Raji (cell line): ENCODE measurements around the gene CLEC4E.

Source experiments
- POLR2A ChIP-seq: IDR thresholded peaks from 2 replicates; pipeline ENCODE4 v1.6.1; 2011; ENCODE audit warnings: low read depth, low read length, control low read depth; ENCODE audit not compliant: insufficient read depth

Gene CLEC4E

DNA sequence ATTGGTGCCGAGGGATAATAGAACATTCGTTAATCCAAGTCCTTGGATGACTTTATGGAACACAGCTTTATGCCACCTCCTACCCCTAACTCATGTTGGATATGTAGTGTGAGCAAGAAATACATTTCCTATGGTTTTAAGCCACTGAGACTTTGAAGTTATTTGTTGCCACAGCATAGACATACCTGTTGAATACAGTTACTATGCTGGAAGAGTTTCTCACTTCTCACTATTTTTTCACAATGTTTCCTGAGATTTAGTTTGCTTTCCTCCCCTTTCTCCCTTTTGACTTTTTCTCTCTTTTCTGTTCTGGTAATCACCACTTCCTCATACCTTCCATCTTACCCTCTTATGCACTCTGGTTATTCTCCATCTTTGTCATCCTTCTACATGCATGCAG is 7.5 kb upstream of the CLEC4E start:
- no peak for TF ChIP-seq POLR2A

DNA sequence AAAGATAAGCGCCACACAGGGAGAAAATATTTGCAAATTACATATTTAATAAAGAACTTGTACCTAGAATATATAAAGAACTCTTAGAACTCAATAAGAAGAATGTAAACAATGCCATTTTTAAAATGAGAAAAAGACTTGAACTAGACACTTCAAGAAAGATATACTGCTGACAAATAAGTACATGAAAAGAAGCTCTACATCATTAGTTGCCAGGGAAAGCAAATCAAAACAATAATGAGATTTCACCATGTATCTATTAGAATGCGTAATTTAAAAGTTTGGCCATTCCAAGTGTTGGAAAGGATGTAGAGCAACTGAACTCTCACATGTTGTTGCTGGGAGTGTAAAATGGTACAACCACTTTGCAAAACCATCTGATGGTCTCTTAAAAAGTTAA is 6.9 kb upstream of the CLEC4E start:
- no peak for TF ChIP-seq POLR2A

DNA sequence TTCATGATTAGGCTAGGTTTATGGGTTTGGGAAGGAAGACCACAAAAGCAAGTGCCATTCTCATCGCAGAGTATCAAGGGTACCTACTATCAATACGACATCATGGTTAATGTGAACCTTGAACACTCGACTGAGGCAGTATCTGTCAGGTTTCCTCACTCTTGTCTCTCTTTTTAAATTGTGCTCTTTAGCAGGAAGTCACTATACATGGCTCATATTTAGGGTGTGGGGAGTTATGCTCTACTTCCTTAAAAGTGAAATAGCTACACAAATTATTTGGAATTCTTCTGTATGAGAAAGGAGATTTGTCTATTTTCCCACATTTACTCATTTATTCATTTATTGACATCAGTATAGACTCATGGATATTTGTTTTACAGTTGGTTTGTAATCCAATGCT is 5.9 kb upstream of the CLEC4E start:
- no peak for TF ChIP-seq POLR2A

DNA sequence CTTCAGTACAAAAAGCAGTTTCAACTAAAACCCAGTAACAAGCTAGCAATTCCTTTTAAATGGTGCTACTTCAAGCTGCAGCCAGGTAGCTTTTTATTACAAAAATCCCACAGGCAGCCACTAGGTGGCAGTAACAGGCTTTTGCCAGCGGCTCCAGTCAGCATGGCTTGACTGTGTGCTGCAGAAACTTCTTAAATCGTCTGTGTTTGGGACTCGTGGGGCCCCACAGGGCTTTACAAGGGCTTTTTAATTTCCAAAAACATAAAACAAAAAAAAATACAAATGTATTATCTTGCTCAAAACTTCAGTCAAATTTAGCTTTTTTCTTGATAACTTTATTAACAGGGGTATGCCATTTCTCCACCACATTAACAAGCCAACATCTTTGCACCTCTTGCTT is 3.6 kb upstream of the CLEC4E start:
- TF ChIP-seq POLR2A, result no peak

DNA sequence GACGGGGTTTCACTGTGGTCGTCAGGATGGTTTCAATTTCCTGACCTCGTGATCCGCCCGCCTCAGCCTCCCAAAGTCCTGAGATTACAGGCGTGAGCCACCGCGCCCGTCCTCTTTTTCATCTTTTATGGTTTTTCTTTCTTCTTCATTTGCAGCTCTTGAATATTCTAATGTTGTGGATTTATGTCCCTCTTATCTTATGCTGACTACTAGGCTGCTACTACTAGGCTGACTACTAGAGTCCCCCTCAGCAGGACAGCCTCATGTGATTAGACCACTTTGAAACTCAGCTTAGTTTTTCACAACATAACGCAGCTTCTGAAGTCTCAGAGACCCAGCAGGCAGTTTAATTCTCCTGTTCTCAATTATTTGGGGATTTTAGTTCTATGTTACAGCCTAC is 857 bp upstream of the CLEC4E start:
- no peak for TF ChIP-seq POLR2A

DNA sequence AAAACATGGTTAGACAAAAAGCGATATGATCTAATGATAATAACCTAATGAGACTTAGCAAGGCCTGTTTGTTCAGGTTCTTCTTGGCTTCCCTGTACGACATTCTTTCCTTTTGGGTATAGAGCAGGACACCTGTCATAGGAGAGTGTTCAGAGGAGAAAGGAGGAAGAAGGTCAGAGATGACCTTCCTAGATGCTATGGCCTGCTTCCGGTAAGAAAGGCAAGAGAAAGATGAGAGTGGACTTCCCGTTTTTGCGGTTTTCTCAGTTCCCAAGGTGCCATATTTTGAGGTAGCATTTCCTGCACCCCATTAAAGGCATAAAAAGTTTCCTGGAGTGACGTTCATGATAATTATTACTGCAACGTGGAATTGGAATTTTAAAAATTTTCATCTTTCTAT is 8.7 kb downstream of the CLEC4E start:
- TF ChIP-seq POLR2A, result no peak

DNA sequence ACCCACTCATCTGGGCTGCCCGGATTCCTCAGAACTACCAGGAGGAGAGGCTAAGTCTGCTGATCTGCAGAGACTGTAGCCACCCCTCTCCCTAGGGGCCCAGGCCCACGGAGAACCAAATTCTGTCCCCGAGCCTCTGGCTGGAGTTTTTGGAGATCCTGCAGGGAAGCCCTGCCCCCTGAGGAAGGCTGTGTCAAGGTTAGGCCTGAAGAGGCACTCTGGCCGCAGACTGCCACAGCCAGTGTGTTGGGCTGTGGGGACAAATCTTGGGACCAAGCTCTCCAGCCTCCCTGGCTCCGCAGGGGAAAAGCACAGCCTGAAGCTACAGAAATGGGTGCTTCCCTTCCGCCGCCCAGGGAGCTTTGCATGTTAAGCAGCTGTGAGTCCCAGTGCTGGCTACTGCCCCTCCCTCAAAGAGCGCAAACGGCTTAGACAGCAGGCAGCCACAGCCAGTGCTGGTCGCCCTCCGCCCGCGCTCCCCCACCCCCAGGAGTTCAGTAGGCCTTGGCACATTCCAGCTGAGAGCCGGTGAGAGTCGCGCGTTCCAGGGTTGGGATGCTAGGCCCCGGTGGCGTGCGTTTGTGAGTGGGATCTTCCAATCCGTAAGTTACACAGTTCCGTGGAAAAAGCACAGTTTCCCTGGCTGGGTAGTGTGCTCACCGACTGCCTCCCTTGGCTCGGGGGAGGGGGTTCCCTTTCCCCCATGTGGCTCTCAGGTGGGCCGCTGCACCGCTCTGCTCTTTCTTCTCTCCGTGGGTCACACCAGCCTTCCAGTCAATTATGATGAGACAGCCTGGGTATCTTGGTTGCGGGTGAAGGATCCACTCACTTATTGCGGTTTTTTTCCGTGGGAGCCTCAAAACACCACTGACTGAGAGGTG is 13.2 kb downstream of the CLEC4E start:
- TF ChIP-seq POLR2A, result no peak

DNA sequence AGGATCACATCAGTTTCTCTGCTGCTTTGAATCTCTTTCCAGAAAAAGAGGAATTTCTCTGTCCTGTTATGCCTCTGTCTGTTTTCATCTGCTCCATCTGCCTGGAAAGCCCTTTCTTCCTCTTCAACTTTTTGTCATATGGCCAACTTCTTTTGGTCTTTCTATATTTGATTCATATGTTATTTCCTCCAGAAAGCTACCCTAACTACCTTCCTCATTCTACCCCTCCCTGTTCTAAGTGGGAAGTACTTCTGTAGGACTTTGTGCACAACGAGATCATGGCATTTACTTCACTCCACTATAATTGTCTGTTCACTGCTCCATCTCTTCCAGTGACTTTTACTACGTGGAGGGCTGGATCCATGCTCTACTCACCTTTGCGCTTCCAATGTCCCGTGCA is 21.5 kb downstream of the CLEC4E start:
- no peak for TF ChIP-seq POLR2A

DNA sequence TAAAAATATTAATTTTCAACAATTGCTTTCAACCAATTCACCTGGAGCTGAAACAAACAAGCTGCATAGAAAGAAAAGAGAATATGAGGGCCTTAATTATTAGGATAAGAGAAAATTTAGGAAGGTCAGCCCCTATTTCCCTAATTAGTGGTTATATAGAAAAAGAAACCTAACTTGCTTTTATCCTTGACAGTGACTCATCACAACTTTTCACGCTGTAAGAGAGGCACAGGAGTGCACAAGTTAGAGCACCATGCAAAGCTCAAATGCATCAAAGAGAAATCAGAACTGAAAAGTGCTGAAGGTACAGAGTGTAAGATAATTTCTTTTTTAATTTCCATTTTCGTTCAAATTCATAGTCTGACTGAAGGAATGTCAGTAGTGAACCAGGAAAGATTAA is 22.7 kb downstream of the CLEC4E start:
- TF ChIP-seq POLR2A, result no peak

DNA sequence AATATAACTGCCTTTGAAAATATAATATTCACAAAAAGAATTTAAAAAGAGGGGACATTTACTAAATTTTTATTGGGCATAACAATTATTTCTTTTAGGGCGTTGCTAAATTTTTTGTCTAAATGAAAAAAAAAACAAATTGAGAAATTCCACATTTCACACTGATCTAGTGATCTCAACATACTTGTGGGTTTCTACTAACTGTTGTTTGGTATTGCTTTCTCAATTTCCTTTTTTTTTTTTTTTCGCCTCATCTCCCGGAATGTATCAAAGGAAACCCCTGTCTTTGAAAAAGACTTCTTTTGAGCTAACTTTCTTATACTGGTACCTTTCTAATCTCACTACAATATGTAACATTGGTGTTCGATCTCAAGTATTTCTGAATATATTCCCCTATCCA is 27.4 kb downstream of the CLEC4E start, which contains the start of gene CLEC4D:
Gene CLEC4D, plus strand, starts transcription at position 248 of the 400 bp plus-strand sequence. CDS start 230 bp downstream, outside the sequence.
- TF ChIP-seq POLR2A, result no peak

DNA sequence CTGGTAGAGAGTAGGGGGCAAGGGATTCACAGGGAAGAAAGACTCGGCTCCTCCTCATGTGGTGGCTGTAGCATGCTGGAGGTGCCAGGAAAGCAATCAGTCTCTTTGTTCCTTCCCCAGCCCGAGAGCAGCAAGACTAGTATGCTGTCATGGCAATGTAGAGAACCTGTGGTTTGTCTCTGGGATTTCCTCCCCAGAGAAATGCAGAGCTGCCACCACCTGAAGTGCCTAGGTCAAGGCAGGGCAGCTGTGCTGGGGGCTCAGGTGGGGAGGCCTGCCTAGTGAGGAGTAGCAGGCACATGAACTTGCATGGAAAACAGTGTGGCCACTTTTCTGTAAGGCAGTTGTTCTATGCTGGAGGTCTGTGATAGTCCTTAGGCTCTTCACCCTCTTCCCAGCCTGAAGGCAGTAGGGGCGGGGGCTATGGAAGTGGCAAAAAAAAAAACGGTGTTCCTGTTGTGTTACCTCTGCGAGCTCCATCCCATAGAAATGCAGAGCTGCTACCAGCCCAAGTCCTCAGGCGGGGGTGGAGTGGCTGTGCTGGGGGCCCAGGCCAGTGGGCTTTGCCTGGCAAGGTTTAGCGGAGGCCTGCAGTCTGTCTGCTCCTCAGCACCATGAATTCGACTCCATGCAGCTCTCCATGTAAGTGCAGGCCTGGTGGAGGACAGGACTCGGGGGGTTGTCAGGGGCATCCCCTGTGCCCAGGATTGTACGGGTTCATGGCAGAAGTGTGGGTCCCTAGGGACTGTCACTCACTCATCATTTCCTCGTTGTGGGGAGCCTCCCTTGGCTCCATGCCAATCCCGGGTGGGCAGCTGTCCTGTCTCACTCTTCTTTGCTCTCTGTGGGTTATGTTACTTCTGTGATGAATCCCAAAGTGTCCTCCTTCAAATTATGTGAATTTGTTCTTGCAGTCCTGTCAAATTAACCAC is 31.5 kb downstream of the CLEC4E start:
- no peak for TF ChIP-seq POLR2A

DNA sequence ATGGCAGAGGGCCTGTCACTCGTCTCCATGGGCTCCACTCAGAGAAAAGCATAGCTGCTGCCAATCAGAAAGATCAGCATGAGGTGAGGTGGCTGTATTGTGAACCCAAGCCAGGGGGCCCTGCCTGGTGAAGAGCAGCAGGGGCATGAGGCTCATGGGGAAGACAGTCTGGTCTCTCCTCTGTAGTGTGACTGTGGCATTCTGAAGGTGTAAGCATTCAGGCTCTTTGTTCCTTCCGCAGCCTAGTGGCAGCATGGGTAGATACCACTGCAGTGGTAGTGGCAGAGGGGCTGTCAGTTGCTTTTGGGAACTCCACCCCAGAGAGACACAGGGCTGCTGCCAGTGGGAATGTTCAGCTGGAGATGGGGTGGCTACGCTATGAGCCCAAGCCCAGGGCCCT is 32.5 kb downstream of the CLEC4E start:
- no peak for TF ChIP-seq POLR2A

DNA sequence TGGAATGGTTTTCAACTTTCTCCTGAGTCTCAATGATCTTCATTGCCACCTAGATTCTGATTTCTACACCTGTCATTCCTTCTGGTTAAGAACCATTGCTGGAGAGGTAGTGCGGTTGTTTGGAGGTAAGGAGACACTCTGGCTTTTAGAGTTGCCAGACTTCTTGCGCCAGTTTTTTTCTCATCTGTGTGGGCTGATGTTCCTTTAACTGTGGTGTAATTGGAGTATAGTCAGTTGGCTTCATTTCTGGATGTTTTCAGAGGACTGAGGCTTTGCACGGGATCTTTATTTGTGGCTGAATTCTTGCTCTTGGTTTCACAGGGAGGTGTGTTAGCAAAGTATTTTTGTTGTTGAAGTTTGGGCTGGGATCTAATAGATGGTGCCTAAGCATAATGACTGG is 33.1 kb downstream of the CLEC4E start:
- no peak for TF ChIP-seq POLR2A

DNA sequence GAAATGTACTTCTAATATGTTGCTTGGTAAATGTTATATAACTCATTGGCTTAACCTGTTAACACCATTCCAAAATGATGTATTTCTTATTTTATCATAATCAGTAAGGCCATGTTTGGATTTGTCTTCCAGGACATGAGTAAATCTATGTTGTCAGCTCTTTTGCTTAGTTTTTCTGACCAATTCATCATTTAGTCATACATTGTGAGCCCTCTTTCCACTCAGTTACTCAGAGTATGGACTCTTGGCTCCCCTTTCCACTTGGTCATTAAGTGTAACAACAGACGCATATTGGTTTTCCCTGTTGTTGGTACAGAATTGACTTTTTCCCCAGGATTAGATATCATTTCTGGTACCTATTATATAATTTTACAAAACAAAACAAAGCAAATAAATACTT is 36.4 kb downstream of the CLEC4E start:
- no peak for TF ChIP-seq POLR2A

DNA sequence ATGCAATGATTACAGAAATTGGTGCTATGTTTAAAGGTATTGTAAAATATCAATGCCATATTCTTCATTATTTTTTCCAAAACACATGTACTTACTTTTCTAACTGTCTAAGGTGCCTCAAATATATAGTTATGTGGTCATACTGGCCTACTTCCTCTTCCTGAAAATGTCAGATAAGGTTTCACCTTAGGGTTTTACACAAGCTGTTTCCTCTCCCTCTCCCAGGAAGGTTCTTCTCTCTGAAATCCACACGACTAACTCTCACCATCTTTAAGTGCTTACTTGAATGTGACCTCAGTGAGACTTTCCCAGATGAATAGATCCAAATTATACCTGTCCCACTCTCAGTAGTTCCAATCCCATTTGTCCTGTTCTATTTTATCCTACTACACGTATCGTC is 39.0 kb downstream of the CLEC4E start:
- no peak for TF ChIP-seq POLR2A

DNA sequence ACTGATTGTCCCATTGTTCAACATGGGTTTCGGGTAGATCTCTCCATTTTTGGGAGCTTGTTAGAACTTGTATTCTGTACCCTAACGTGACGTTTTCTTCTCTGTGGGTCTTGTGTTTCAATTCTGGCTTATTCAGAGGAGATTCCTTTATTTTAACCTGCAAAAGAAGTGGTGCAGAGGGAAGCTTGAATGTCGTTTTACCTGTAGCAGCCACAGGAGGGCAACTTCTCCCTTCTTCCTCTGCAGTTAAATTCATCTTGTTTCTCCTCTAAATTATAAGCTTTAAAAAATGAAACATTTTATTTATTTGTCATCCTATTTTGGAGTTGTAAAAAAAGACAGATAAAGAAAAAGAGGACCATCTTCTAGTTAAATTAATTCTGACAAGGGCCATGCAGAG is 41.1 kb downstream of the CLEC4E start:
- TF ChIP-seq POLR2A, result no peak
